Natural killer cell (primary cell): Measurements from ENCODE around the gene CORO7. TPM values are rescaled to one million over a fixed set of nuclear protein-coding genes. Genes with fewer than 3 reads are reported as not detected.

Source experiments
- ATAC-seq, 3 donors: fragments of 150-1000 bp in 2 of 3; fragments of 200-7000 bp in 1 of 3; cut with Tn5 transposase; 1 replicate in 1 of 3; 2 replicates in 2 of 3; pipeline ENCODE4 v1.10.0; 2021; ENCODE audit warnings: mild to moderate bottlenecking in 2 of 3, moderate library complexity in 2 of 3
- DNase-seq, 2 donors: peaks; one replicate each; pipeline versions ENCODE4 v3.0.0 to v3.0.0-alpha.2; 2013 to 2021; ENCODE audit warnings: mixed read lengths in 1 of 2
- H3K27ac ChIP-seq: one replicate; pipeline ENCODE4 v1.5.1; 2013; ENCODE audit warnings: mild to moderate bottlenecking, low read length
- H3K27me3 ChIP-seq: one replicate; pipeline ENCODE4 v1.6.1; 2013; ENCODE audit warnings: low read length; ENCODE audit not compliant: control insufficient read depth, insufficient read depth
- H3K36me3 ChIP-seq: one replicate; pipeline ENCODE4 v1.6.1; 2013; ENCODE audit warnings: low read length; ENCODE audit not compliant: control insufficient read depth, insufficient read depth
- H3K4me1 ChIP-seq: one replicate; pipeline ENCODE4 v1.6.1; 2013; ENCODE audit warnings: low read length; ENCODE audit not compliant: control insufficient read depth, insufficient read depth
- H3K4me3 ChIP-seq: one replicate; pipeline ENCODE4 v1.5.1; 2013; ENCODE audit warnings: low read length
- H3K9me3 ChIP-seq: one replicate; pipeline ENCODE4 v1.6.1; 2013; ENCODE audit warnings: low read length; ENCODE audit not compliant: control insufficient read depth, insufficient read depth
- H3K27ac Mint-ChIP-seq, 2 donors: one replicate each; pipeline ENCODE4 v1.8.0; 2022; ENCODE audit warnings: mild to moderate bottlenecking in 2 of 2, mixed read lengths in 2 of 2, moderate library complexity in 1 of 2
- H3K27me3 Mint-ChIP-seq, 2 donors: one replicate each; pipeline ENCODE4 v1.8.0; 2022; ENCODE audit warnings: low read depth in 2 of 2, mixed read lengths in 2 of 2
- H3K36me3 Mint-ChIP-seq: one replicate; pipeline ENCODE4 v1.8.0; 2022; ENCODE audit warnings: mixed read lengths
- H3K4me1 Mint-ChIP-seq, 2 donors: one replicate each; pipeline ENCODE4 v1.8.0; 2022; ENCODE audit warnings: mixed read lengths in 2 of 2
- H3K4me3 Mint-ChIP-seq: one replicate; pipeline ENCODE4 v1.8.0; 2022; ENCODE audit warnings: mild to moderate bottlenecking, moderate library complexity, mixed read lengths
- H3K9me3 Mint-ChIP-seq, 2 donors: one replicate each; pipeline ENCODE4 v1.8.0; 2022; ENCODE audit warnings: mixed read lengths in 2 of 2
- WGBS: methylation state at CpG from one replicate; pipeline ENCODE4 v1.1.7; 2013; ENCODE audit warnings: missing lambda C conversion rate; ENCODE audit not compliant: insufficient coverage; 5-methylcytosine and 5-hydroxymethylcytosine counted together
- intact Hi-C: fragments of 100-400 bp; cut with micrococcal nuclease; formaldehyde crosslinking; loops from one replicate; pipeline ENCODE4 v1.14.2; 2022
- total RNA-seq, 4 donors: library from RNA; stranded (reverse); fragments of 120-200 nt in 1 of 4; gene quantifications; one replicate each; pipeline versions ENCODE4 v1.2.3 to v1.2.4, GENCODE V29; 2013 to 2022
- TF ChIP-seq, protein P1 (sequence below): fragments of 200-600 bp; IDR thresholded peaks from one replicate; pipeline ENCODE4 v1.8.0; 2022; ENCODE audit warnings: antibody characterized with exemption

Gene CORO7
- total RNA-seq, 3 donors from 2014 or later (not counting 1 experiment from before 2014, with no cell fraction given): 335 to 425 (median 415) TPM

- Histone ChIP-seq H3K27ac (no peak overlapping the region), H3K4me3 (peak overlapping the region; percentile 24), H3K4me1 (peaks cover 18% of the 10 kb centered on the region), H3K9me3 (no peaks in the 10 kb centered on the region), H3K27me3 (peaks cover 9% of the 10 kb centered on the region), H3K36me3 (no peaks in the 10 kb centered on the region)
- peak overlapping the region; percentile 64 for H3K4me3 Mint-ChIP-seq
- H3K4me1 Mint-ChIP-seq: peaks cover 0 to 5% of the 10 kb centered on the region in 2 donors
- TF ChIP-seq, protein P1, sequence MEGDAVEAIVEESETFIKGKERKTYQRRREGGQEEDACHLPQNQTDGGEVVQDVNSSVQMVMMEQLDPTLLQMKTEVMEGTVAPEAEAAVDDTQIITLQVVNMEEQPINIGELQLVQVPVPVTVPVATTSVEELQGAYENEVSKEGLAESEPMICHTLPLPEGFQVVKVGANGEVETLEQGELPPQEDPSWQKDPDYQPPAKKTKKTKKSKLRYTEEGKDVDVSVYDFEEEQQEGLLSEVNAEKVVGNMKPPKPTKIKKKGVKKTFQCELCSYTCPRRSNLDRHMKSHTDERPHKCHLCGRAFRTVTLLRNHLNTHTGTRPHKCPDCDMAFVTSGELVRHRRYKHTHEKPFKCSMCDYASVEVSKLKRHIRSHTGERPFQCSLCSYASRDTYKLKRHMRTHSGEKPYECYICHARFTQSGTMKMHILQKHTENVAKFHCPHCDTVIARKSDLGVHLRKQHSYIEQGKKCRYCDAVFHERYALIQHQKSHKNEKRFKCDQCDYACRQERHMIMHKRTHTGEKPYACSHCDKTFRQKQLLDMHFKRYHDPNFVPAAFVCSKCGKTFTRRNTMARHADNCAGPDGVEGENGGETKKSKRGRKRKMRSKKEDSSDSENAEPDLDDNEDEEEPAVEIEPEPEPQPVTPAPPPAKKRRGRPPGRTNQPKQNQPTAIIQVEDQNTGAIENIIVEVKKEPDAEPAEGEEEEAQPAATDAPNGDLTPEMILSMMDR: no peak
- intact Hi-C loops: loop anchor here (2.0 kb wide), 1 partner anchor 19 kb away; no protein-coding TSS in a partner anchor
- H3K9me3 Mint-ChIP-seq: no peaks in the 10 kb centered on the region
- WGBS: 10% methylated on average over 29 of the region's 30 CpGs
- ATAC-seq (peak; percentile 56 to 74 (median 68)), DNase-seq (peak; percentile 38 to 74)
- no peaks in the 10 kb centered on the region for H3K36me3 Mint-ChIP-seq
- no peak overlapping the region for H3K27ac Mint-ChIP-seq
- H3K27me3 Mint-ChIP-seq: peaks cover 0 to 4% of the 10 kb centered on the region in 2 donors
These were observed 88.2 kb downstream of the CORO7 start for GRCh38 chr16:4328046-4328781.

DNA sequence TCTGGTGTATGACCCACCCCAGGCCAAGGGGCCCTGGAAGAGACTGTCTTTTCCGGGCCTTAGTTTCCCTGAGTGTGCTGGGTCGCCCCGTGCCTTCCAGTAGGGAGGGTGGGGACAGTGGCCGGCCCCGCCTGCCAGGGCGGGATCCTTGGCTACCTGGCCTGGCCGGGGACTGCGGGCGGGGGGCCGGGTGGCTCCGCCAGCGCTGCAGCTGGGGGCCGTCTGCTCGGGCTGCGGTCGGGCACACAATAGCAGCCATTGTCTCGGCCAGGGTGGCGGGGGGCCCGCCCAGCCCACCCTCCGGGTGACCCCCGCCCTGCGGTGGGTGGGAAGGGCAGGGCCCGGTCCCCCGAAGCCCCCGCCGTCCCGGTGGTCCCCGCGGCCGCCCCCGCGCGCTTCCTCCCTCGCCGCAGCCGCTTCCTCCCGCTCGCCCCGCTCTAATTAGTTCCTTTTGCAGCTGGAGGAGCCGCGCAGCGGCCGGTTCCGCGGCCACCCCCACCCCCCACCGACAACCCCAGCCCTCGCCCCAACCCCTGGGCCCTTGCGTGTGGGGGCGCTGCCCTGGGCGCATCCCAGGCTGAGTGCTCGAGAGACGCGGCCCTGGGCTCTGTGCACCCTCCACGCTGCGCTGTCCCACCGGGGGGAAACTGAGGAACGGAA, 88.9 kb downstream of the CORO7 start:
- ATAC-seq (peak; percentile 16 to 28 (median 23)), DNase-seq (peak in 1 of 2 donors; percentile 32)
- Histone ChIP-seq H3K27ac (no peak overlapping the region), H3K9me3 (no peaks in the 10 kb centered on the region), H3K36me3 (no peaks in the 10 kb centered on the region), H3K27me3 (peaks cover 9% of the 10 kb centered on the region), H3K4me1 (peaks cover 18% of the 10 kb centered on the region), H3K4me3 (peak overlapping the region; percentile 24)
- intact Hi-C loops: loop anchor here (2.0 kb wide), 1 partner anchor 19 kb away; no protein-coding TSS in a partner anchor
- Mint-ChIP-seq H3K9me3 (no peaks in the 10 kb centered on the region), H3K36me3 (no peaks in the 10 kb centered on the region), H3K27me3 (peaks cover 0 to 4% of the 10 kb centered on the region in 2 donors), H3K4me1 (peaks cover 0 to 5% of the 10 kb centered on the region in 2 donors), H3K4me3 (peak overlapping the region; percentile 64), H3K27ac (no peak overlapping the region)
- TF ChIP-seq, protein P1: no peak
- WGBS: 2% methylated on average over 57 of the region's 57 CpGs

- no peak overlapping the region for H3K27ac ChIP-seq
- Mint-ChIP-seq H3K9me3 (no peaks in the 10 kb centered on the region), H3K27me3 (peaks cover 0 to 4% of the 10 kb centered on the region in 2 donors), H3K36me3 (no peaks in the 10 kb centered on the region), H3K27ac (no peak overlapping the region), H3K4me3 (no peak overlapping the region), H3K4me1 (peaks cover 0 to 5% of the 10 kb centered on the region in 2 donors)
- H3K4me1 ChIP-seq: peaks cover 18% of the 10 kb centered on the region
- intact Hi-C loops: no loop called here
- H3K4me3 ChIP-seq: no peak overlapping the region
- DNase-seq (no peak), ATAC-seq (no peak)
- WGBS: 66% methylated on average over 6 of the region's 6 CpGs
- peaks cover 9% of the 10 kb centered on the region for H3K27me3 ChIP-seq
- no peaks in the 10 kb centered on the region for H3K36me3 ChIP-seq
- H3K9me3 ChIP-seq: no peaks in the 10 kb centered on the region
- TF ChIP-seq, protein P1: no peak
These were observed 91.1 kb downstream of the CORO7 start for GRCh38 chr16:4325253-4325758.
